SU-DHL-6 (cell line): ENCODE data around the gene THAP7.
"Not testable (repeated sequence)": the region's sequence is repeated elsewhere in the genome, so short reads cannot be mapped to it uniquely, and the experiment has no call there.

Experiments used
- H2AFZ ChIP-seq: fragments of 200-600 bp; sonication (generic); 2 replicates; pipeline ENCODE4 v1.6.1; 2014; ENCODE audit warnings: low read depth, mild to moderate bottlenecking, moderate library complexity, mixed read lengths, antibody characterized with exemption, low read length; ENCODE audit not compliant: severe bottlenecking
- H3F3A ChIP-seq: fragments of 200-600 bp; shearing (Covaris generic); 2 replicates; pipeline ENCODE4 v1.6.0; 2016; ENCODE audit warnings: antibody characterized with exemption, mild to moderate bottlenecking; ENCODE audit not compliant: insufficient read depth
- H3K27ac ChIP-seq: fragments of 200-600 bp; sonication (generic); 2 replicates; pipeline ENCODE4 v1.5.1; 2016; ENCODE audit warnings: low read depth, mild to moderate bottlenecking, low read length, moderate library complexity, mixed read lengths
- H3K27me3 ChIP-seq: fragments of 200-600 bp; sonication (generic), shearing (Covaris generic); 2 replicates; pipeline ENCODE4 v1.6.0; 2014; ENCODE audit warnings: mild to moderate bottlenecking, low read length
- H3K36me3 ChIP-seq: fragments of 200-600 bp; sonication (generic); 2 replicates; pipeline ENCODE4 v1.6.1; 2014; ENCODE audit warnings: mild to moderate bottlenecking, low read length, mixed read lengths
- H3K4me2 ChIP-seq: fragments of 300-600, 200-600 bp; shearing (Covaris generic), sonication (generic); 2 replicates; pipeline ENCODE4 v1.6.0; 2014; ENCODE audit warnings: low read length, low read depth, mild to moderate bottlenecking; ENCODE audit not compliant: poor library complexity, severe bottlenecking
- H3K4me3 ChIP-seq: fragments of 200-600 bp; sonication (generic); 2 replicates; pipeline ENCODE4 v1.5.1; 2014; ENCODE audit warnings: antibody characterized with exemption, low read length, mild to moderate bottlenecking, mixed read lengths; ENCODE audit not compliant: insufficient read depth, poor library complexity, severe bottlenecking
- H3K79me2 ChIP-seq: fragments of 200-600 bp; sonication (generic); 2 replicates; pipeline ENCODE4 v1.6.1; 2014; ENCODE audit warnings: mild to moderate bottlenecking, low read length, moderate library complexity; ENCODE audit not compliant: insufficient read depth
- H3K9ac ChIP-seq: fragments of 200-600 bp; sonication (generic); 2 replicates; pipeline ENCODE4 v1.7.0; 2014; ENCODE audit warnings: mild to moderate bottlenecking, low read length
- H3K9me2 ChIP-seq: fragments of 200-600 bp; sonication (generic); replicated peaks from 2 replicates; pipeline ENCODE4 v1.6.1; 2014; ENCODE audit warnings: low read length; ENCODE audit not compliant: insufficient read depth
- H3K9me3 ChIP-seq: fragments of 200-600 bp; sonication (generic); 2 replicates; pipeline ENCODE4 v1.6.1; 2014; ENCODE audit warnings: low read length, mixed read lengths; ENCODE audit not compliant: insufficient read depth
- H4K20me1 ChIP-seq: fragments of 200-600 bp; sonication (generic); 2 replicates; pipeline ENCODE4 v1.6.1; 2014; ENCODE audit warnings: low read depth, mild to moderate bottlenecking, antibody characterized with exemption, low read length, moderate library complexity, mixed read lengths
- CTCF ChIP-seq: fragments of 200-600 bp; sonication (generic); IDR thresholded peaks from one replicate; pipeline ENCODE4 v1.5.1; 2017; ENCODE audit warnings: antibody characterized with exemption, mild to moderate bottlenecking, low read length, moderate library complexity; ENCODE audit not compliant: insufficient read depth, poor library complexity, severe bottlenecking
- EZH2phosphoT487 ChIP-seq: fragments of 200-600 bp; sonication (generic), shearing (Covaris generic); conservative IDR thresholded peaks from 2 replicates; pipeline ENCODE4 v1.6.1; 2018; ENCODE audit warnings: mild to moderate bottlenecking, antibody characterized with exemption, low read length, moderate library complexity, mixed read lengths

The THAP7 gene

GRCh38 chr22:21041937-21042336 is 40.0 kb upstream of the THAP7 start:
- Histone ChIP-seq H3K9me2 (no peaks in the 10 kb centered on the region), H3K9me3 (no peaks in the 10 kb centered on the region), H3K27me3 (no peaks in the 10 kb centered on the region), H3K36me3 (no peaks in the 10 kb centered on the region), H4K20me1 (no peaks in the 10 kb centered on the region), H2AFZ (no peak overlapping the region), H3K4me2 (no peak overlapping the region), H3K4me3 (no peak overlapping the region), H3K27ac (no peak overlapping the region), H3F3A (no peaks in the 10 kb centered on the region), H3K9ac (no peak overlapping the region), H3K79me2 (no peaks in the 10 kb centered on the region)
- TF ChIP-seq EZH2phosphoT487: no peak
- TF ChIP-seq CTCF: no peak

GRCh38 chr22:21039158-21039557 is 37.2 kb upstream of the THAP7 start:
- H3K4me2 ChIP-seq, H3K27ac ChIP-seq: not testable (repeated sequence)

GRCh38 chr22:21038405-21038804 is 36.5 kb upstream of the THAP7 start:
- Histone ChIP-seq H3K79me2 (no peaks in the 10 kb centered on the region), H3K9me2 (no peaks in the 10 kb centered on the region), H2AFZ (no peak overlapping the region), H3K9ac (no peak overlapping the region), H4K20me1 (no peaks in the 10 kb centered on the region), H3K4me2 (no peak overlapping the region), H3K36me3 (no peaks in the 10 kb centered on the region), H3K27ac (no peak overlapping the region), H3K27me3 (no peaks in the 10 kb centered on the region), H3K9me3 (no peaks in the 10 kb centered on the region), H3F3A (no peaks in the 10 kb centered on the region), H3K4me3 (no peak overlapping the region)
- TF ChIP-seq CTCF (no peak), EZH2phosphoT487 (no peak)

More at GRCh38 chr22:21039158-21039557, 37.2 kb upstream of the THAP7 start:
- not testable (repeated sequence) for H3K9ac ChIP-seq, H3K79me2 ChIP-seq, H3K9me3 ChIP-seq, H3F3A ChIP-seq, H3K27me3 ChIP-seq, H3K36me3 ChIP-seq, H4K20me1 ChIP-seq, H2AFZ ChIP-seq, H3K4me3 ChIP-seq, H3K9me2 ChIP-seq

- no peaks in the 10 kb centered on the region for H3K36me3 ChIP-seq
- no peaks in the 10 kb centered on the region for H3K27me3 ChIP-seq
- TF ChIP-seq CTCF (no peak), EZH2phosphoT487 (no peak)
Measured at GRCh38 chr22:21034989-21035388, 33.1 kb upstream of the THAP7 start.

More at GRCh38 chr22:21034989-21035388, 33.1 kb upstream of the THAP7 start:
- no peaks in the 10 kb centered on the region for H3K79me2 ChIP-seq
- H4K20me1 ChIP-seq: no peaks in the 10 kb centered on the region
- no peaks in the 10 kb centered on the region for H3K9me2 ChIP-seq
- H3K27ac ChIP-seq: no peak overlapping the region
- no peak overlapping the region for H2AFZ ChIP-seq
- H3K4me2 ChIP-seq: no peak overlapping the region
- H3F3A ChIP-seq: no peaks in the 10 kb centered on the region
- H3K4me3 ChIP-seq: no peak overlapping the region
- H3K9ac ChIP-seq: no peak overlapping the region
- no peaks in the 10 kb centered on the region for H3K9me3 ChIP-seq
